BLaER1 treated with 17β-estradiol and CSF1 and Interleukin-3, amounts not matched to agents 10 nM and 100 nM (cell line): Measurements from ENCODE around the gene DUSP22.

Source experiments
- H3K27ac ChIP-seq, 11 experiments: shearing (Covaris generic); formaldehyde crosslinking; 2 replicates each; pipeline ENCODE4 v1.8.1; 2022
- H3K27me3 ChIP-seq, 11 experiments: shearing (Covaris generic); formaldehyde crosslinking; 2 replicates each; pipeline ENCODE4 v1.8.1; 2022
- H3K36me3 ChIP-seq, 11 experiments: shearing (Covaris generic); formaldehyde crosslinking; 2 replicates each; pipeline ENCODE4 v1.8.1; 2022
- H3K4me1 ChIP-seq, 10 experiments: shearing (Covaris generic); formaldehyde crosslinking; 2 replicates each; pipeline ENCODE4 v1.8.1; 2022
- H3K4me2 ChIP-seq, 11 experiments: shearing (Covaris generic); formaldehyde crosslinking; 2 replicates each; pipeline ENCODE4 v1.8.1; 2022
- H3K4me3 ChIP-seq, 10 experiments: shearing (Covaris generic); formaldehyde crosslinking; 2 replicates each; pipeline ENCODE4 v1.8.1; 2022
- H3K9ac ChIP-seq, 11 experiments: shearing (Covaris generic); formaldehyde crosslinking; 2 replicates each; pipeline ENCODE4 v1.8.1; 2022
- H3K9me3 ChIP-seq, 11 experiments: shearing (Covaris generic); formaldehyde crosslinking; replicated peaks in 1 of 11; 2 replicates each; pipeline ENCODE4 v1.8.1; 2022
- H4K20me1 ChIP-seq, 11 experiments: shearing (Covaris generic); formaldehyde crosslinking; 2 replicates each; pipeline ENCODE4 v1.8.1; 2022
- Cebpa-rat ChIP-seq, 11 experiments: shearing (Covaris generic); IDR thresholded peaks; 2 replicates each; pipeline ENCODE4 v1.8.1; 2022

The DUSP22 gene

GRCh38 chr6:395432-396125 lies 103.3 kb downstream of the DUSP22 start:
- Histone ChIP-seq H4K20me1 (peaks cover 0 to 87% (median 52%) of the 10 kb centered on the region in 11 experiments; a peak in 19 of 22 replicates), H3K9ac (no peak overlapping the region), H3K9me3 (no peaks in the 10 kb centered on the region), H3K4me1 (peaks cover 34 to 87% (median 75%) of the 10 kb centered on the region in 10 experiments), H3K4me2 (peak overlapping the region; percentile 40 to 100 (median 96)), H3K27ac (no peak overlapping the region), H3K4me3 (no peak overlapping the region), H3K36me3 (peaks cover 23 to 64% (median 57%) of the 10 kb centered on the region in 11 experiments), H3K27me3 (peaks cover 0 to 50% (median under 1%) of the 10 kb centered on the region in 11 experiments; a peak in 9 of 22 replicates)
- no peak for TF ChIP-seq Cebpa-rat (IDR thresholded peaks at IDR 0.05)

GRCh38 chr6:396126-396520 lies 103.8 kb downstream of the DUSP22 start:
- Histone ChIP-seq H3K36me3 (peaks cover 23 to 69% (median 62%) of the 10 kb centered on the region in 11 experiments), H3K4me1 (peaks cover 34 to 84% (median 74%) of the 10 kb centered on the region in 10 experiments), H3K27ac (no peak overlapping the region), H3K4me3 (no peak overlapping the region), H3K9ac (no peak overlapping the region), H3K9me3 (no peaks in the 10 kb centered on the region), H3K4me2 (peak overlapping the region; percentile 40 to 100 (median 96)), H4K20me1 (peaks cover 0 to 91% (median 52%) of the 10 kb centered on the region in 11 experiments; a peak in 19 of 22 replicates), H3K27me3 (peaks cover 0 to 47% (median 0%) of the 10 kb centered on the region in 11 experiments; a peak in 8 of 22 replicates)
- no peak for TF ChIP-seq Cebpa-rat (IDR thresholded peaks at IDR 0.05)

- no peak overlapping the region; a peak in 1 of 22 replicates for H3K9ac ChIP-seq
- TF ChIP-seq Cebpa-rat (IDR thresholded peaks at IDR 0.05), result no peak
- H3K4me1 ChIP-seq, result peaks cover 34 to 91% (median 82%) of the 10 kb centered on the region in 10 experiments
- peaks cover 23 to 79% (median 72%) of the 10 kb centered on the region in 11 experiments for H3K36me3 ChIP-seq
- H3K9me3 ChIP-seq, result no peaks in the 10 kb centered on the region
- no peak overlapping the region for H3K4me3 ChIP-seq
- H3K27me3 ChIP-seq, result peaks cover 0 to 48% (median 0%) of the 10 kb centered on the region in 11 experiments; a peak in 8 of 22 replicates
- peaks cover 0 to 96% (median 58%) of the 10 kb centered on the region in 11 experiments; a peak in 19 of 22 replicates for H4K20me1 ChIP-seq
- H3K4me2 ChIP-seq, result peak overlapping the region in 9 of 11 experiments; percentile 13 to 92 (median 71); a peak in 14 of 22 replicates
- H3K27ac ChIP-seq, result 0 out of 22 replicates have a peak overlapping the region, but pooled peaks of 1 of the 11 experiments have one; percentile 8
These were observed 104.8 kb downstream of the DUSP22 start for GRCh38 chr6:397056-397455.

- H3K27ac ChIP-seq, result no peak overlapping the region
- no peak for TF ChIP-seq Cebpa-rat (IDR thresholded peaks at IDR 0.05)
- peak overlapping the region in 9 of 11 experiments; percentile 14 to 92 (median 71); a peak in 13 of 22 replicates for H3K4me2 ChIP-seq
- no peak overlapping the region for H3K4me3 ChIP-seq
- peaks cover 23 to 84% (median 77%) of the 10 kb centered on the region in 11 experiments for H3K36me3 ChIP-seq
- no peaks in the 10 kb centered on the region for H3K9me3 ChIP-seq
- peaks cover 29 to 95% (median 88%) of the 10 kb centered on the region in 10 experiments for H3K4me1 ChIP-seq
- H4K20me1 ChIP-seq, result peaks cover 0 to 96% (median 59%) of the 10 kb centered on the region in 11 experiments; a peak in 19 of 22 replicates
- H3K9ac ChIP-seq, result no peak overlapping the region
- peaks cover 0 to 42% (median 0%) of the 10 kb centered on the region in 11 experiments; a peak in 8 of 22 replicates for H3K27me3 ChIP-seq
These were observed 105.3 kb downstream of the DUSP22 start for GRCh38 chr6:397604-398003.

GRCh38 chr6:398065-398464 lies 105.8 kb downstream of the DUSP22 start:
- Histone ChIP-seq H3K9me3 (no peaks in the 10 kb centered on the region), H3K36me3 (peaks cover 23 to 89% (median 82%) of the 10 kb centered on the region in 11 experiments), H3K27ac (no peak overlapping the region), H3K4me3 (no peak overlapping the region), H3K27me3 (peaks cover 0 to 38% (median 0%) of the 10 kb centered on the region in 11 experiments; a peak in 7 of 22 replicates), H3K9ac (no peak overlapping the region), H4K20me1 (peaks cover 0 to 96% (median 59%) of the 10 kb centered on the region in 11 experiments; a peak in 19 of 22 replicates), H3K4me2 (peak overlapping the region in 8 of 11 experiments; percentile 48 to 92 (median 74); a peak in 13 of 22 replicates), H3K4me1 (peaks cover 27 to 100% (median 92%) of the 10 kb centered on the region in 10 experiments)
- no peak for TF ChIP-seq Cebpa-rat (IDR thresholded peaks at IDR 0.05)

GRCh38 chr6:398558-399078 lies 106.3 kb downstream of the DUSP22 start:
- Histone ChIP-seq H3K4me2 (peak overlapping the region in 9 of 11 experiments; percentile 2 to 92 (median 71); a peak in 15 of 22 replicates), H3K4me3 (no peak overlapping the region), H3K9me3 (no peaks in the 10 kb centered on the region), H3K27ac (no peak overlapping the region), H3K9ac (0 out of 22 replicates have a peak overlapping the region, but pooled peaks of 1 of the 11 experiments have one; percentile 9), H3K36me3 (peaks cover 23 to 94% (median 87%) of the 10 kb centered on the region in 11 experiments), H4K20me1 (peaks cover 0 to 96% (median 59%) of the 10 kb centered on the region in 11 experiments; a peak in 19 of 22 replicates), H3K27me3 (peaks cover 0 to 32% (median 0%) of the 10 kb centered on the region in 11 experiments; a peak in 7 of 22 replicates), H3K4me1 (peaks cover 27 to 100% (median 94%) of the 10 kb centered on the region in 10 experiments)
- TF ChIP-seq Cebpa-rat (IDR thresholded peaks at IDR 0.05), result no peak

GRCh38 chr6:399785-400534 lies 107.7 kb downstream of the DUSP22 start:
- H3K36me3 ChIP-seq, result peaks cover 23 to 96% (median 82%) of the 10 kb centered on the region in 11 experiments
- peaks cover 0 to 7% (median 0%) of the 10 kb centered on the region in 11 experiments; a peak in 4 of 22 replicates for H3K9me3 ChIP-seq
- H3K9ac ChIP-seq, result peak overlapping the region in 3 of 11 experiments; percentile 5 to 35 (median 19); a peak in 4 of 22 replicates
- no peak for TF ChIP-seq Cebpa-rat (IDR thresholded peaks at IDR 0.05)
- H3K4me3 ChIP-seq, result no peak overlapping the region
- 0 out of 22 replicates have a peak overlapping the region, but pooled peaks of 1 of the 11 experiments have one; percentile 4 for H3K27ac ChIP-seq
- peak overlapping the region in 10 of 11 experiments; percentile 33 to 92 (median 61); a peak in 19 of 22 replicates for H3K4me2 ChIP-seq
- peaks cover 36 to 100% (median 94%) of the 10 kb centered on the region in 10 experiments for H3K4me1 ChIP-seq
- H4K20me1 ChIP-seq, result peaks cover 0 to 96% (median 55%) of the 10 kb centered on the region in 11 experiments; a peak in 17 of 22 replicates
- peaks cover 0 to 21% (median 0%) of the 10 kb centered on the region in 11 experiments; a peak in 4 of 22 replicates for H3K27me3 ChIP-seq

GRCh38 chr6:400815-401214 lies 108.5 kb downstream of the DUSP22 start:
- peaks cover 29 to 96% (median 82%) of the 10 kb centered on the region in 11 experiments for H3K36me3 ChIP-seq
- no peak for TF ChIP-seq Cebpa-rat (IDR thresholded peaks at IDR 0.05)
- H3K27me3 ChIP-seq, result peaks cover 0 to 21% (median 0%) of the 10 kb centered on the region in 11 experiments; a peak in 4 of 22 replicates
- no peak overlapping the region; a peak in 1 of 20 replicates for H3K4me3 ChIP-seq
- H3K9me3 ChIP-seq, result peaks cover 0 to 16% (median 0%) of the 10 kb centered on the region in 11 experiments; a peak in 4 of 22 replicates
- H3K27ac ChIP-seq, result peak overlapping the region in 3 of 11 experiments; percentile 9 to 41 (median 37); a peak in 3 of 22 replicates
- peak overlapping the region in 4 of 11 experiments; percentile 24 to 41 (median 38); a peak in 4 of 22 replicates for H3K9ac ChIP-seq
- peaks cover 36 to 100% (median 94%) of the 10 kb centered on the region in 10 experiments for H3K4me1 ChIP-seq
- H4K20me1 ChIP-seq, result peaks cover 0 to 96% (median 47%) of the 10 kb centered on the region in 11 experiments; a peak in 15 of 22 replicates
- H3K4me2 ChIP-seq, result peak overlapping the region in 9 of 11 experiments; percentile 29 to 92 (median 85); a peak in 18 of 22 replicates
